HepG2 (cell line): ENCODE measurements around the gene STX1B. TPM values are rescaled to one million over a fixed set of nuclear protein-coding genes. Genes with fewer than 3 reads are reported as not detected.
A peak's percentile ranks its signal among the peaks of the same experiment; 100 is the strongest.

Source experiments
- ATF1 ChIP-seq: IDR thresholded peaks from 2 replicates; pipeline ENCODE4 v1.6.1; 2016; ENCODE audit warnings: mild to moderate bottlenecking, control low read depth
- BHLHE40 ChIP-seq: IDR thresholded peaks from 2 replicates; pipeline ENCODE4 v1.6.1; 2011; ENCODE audit warnings: low read length, improper control_type of control experiment
- DPF2 ChIP-seq: sonication (generic); formaldehyde crosslinking; IDR thresholded peaks from 2 replicates; pipeline ENCODE4 v1.4.0; 2020; ENCODE audit warnings: mild to moderate bottlenecking, low read depth, missing genetic modification reagents, borderline replicate concordance
- ISX ChIP-seq: sonication (generic); formaldehyde crosslinking; conservative IDR thresholded peaks from 2 replicates; pipeline ENCODE4 v1.5.0; 2020; ENCODE audit warnings: missing genetic modification reagents
- KLF9 ChIP-seq: IDR thresholded peaks from 2 replicates; pipeline ENCODE4 v1.6.1; 2016; ENCODE audit warnings: low read depth
- TBL1XR1 ChIP-seq: fragments of 150-350 bp; IDR thresholded peaks from 2 replicates; pipeline ENCODE4 v1.6.1; 2014; ENCODE audit warnings: borderline replicate concordance, low read length; ENCODE audit not compliant: partially characterized antibody
- ZFAT ChIP-seq: sonication (generic); formaldehyde crosslinking; conservative IDR thresholded peaks from 2 replicates; pipeline ENCODE4 v1.8.1; 2023; ENCODE audit warnings: missing genetic modification reagents, inconsistent platforms
- ZNF160 ChIP-seq: sonication (generic); formaldehyde crosslinking; IDR thresholded peaks from 2 replicates; pipeline ENCODE4 v1.8.0; 2022; ENCODE audit warnings: mild to moderate bottlenecking, inconsistent platforms, missing genetic modification reagents
- ZNF468 ChIP-seq: sonication (generic); formaldehyde crosslinking; IDR thresholded peaks from 2 replicates; pipeline ENCODE4 v1.8.0; 2022; ENCODE audit warnings: mild to moderate bottlenecking, moderate library complexity, missing genetic modification reagents
- polyA plus RNA-seq, 8 experiments: library from polyadenylated mRNA; depleted of rRNA in 3 of 8; stranded (reverse) in 7 of 8; unstranded in 1 of 8; fragments of >200 nt; fragmentation: Illumina TruSeq in 4 of 8; extraction: Trizol in 4 of 8; gene quantifications; 2 replicates each; pipeline versions ENCODE4 v1.2.1 to v1.2.3, GENCODE V29; 2011 to 2016; ENCODE audit warnings: low read depth in 4 of 8, missing spikeins in 1 of 8, mixed read lengths in 1 of 8; ENCODE audit not compliant: insufficient read depth in 1 of 8
- total RNA-seq, 5 experiments: library from RNA; depleted of rRNA; stranded (reverse); fragments of >200 nt; fragmentation: Illumina TruSeq; extraction: Trizol; gene quantifications; 2 replicates each; pipeline ENCODE4 v1.2.3, GENCODE V29; 2016; ENCODE audit warnings: low read depth in 1 of 5
- TF ChIP-seq, protein P1 (sequence below), 2 experiments: fragments of 450-650 bp in 1 of 2; sonication (generic) in 1 of 2; formaldehyde crosslinking in 1 of 2; IDR thresholded peaks; 2 replicates each; pipeline versions ENCODE4 v1.6.1 to v1.8.0; 2016 to 2022; ENCODE audit warnings: antibody characterized with exemption in 1 of 2, mild to moderate bottlenecking in 1 of 2, missing genetic modification reagents in 1 of 2
- TF ChIP-seq, protein P2 (sequence below): sonication (generic); formaldehyde crosslinking; IDR thresholded peaks from 2 replicates; pipeline ENCODE4 v1.4.0; 2020; ENCODE audit warnings: missing genetic modification reagents
- TF ChIP-seq, protein P3 (sequence below): IDR thresholded peaks from 2 replicates; pipeline ENCODE4 v1.6.1; 2016; ENCODE audit warnings: low read depth, borderline replicate concordance
- TF ChIP-seq, protein P4 (sequence below): sonication (generic); formaldehyde crosslinking; IDR thresholded peaks from 2 replicates; pipeline ENCODE4 v1.4.0; 2020; ENCODE audit warnings: missing genetic modification reagents
- TF ChIP-seq, protein P5 (sequence below): sonication (generic); formaldehyde crosslinking; IDR thresholded peaks from 2 replicates; pipeline ENCODE4 v1.8.1; 2023; ENCODE audit warnings: mild to moderate bottlenecking, missing genetic modification reagents

The STX1B gene
- total and polyA plus RNA-seq, 2 of the 13 experiments (the other 11 are each of a cell fraction or from before 2014, with no cell fraction given) = 2.1 to 3.0 TPM

DNA sequence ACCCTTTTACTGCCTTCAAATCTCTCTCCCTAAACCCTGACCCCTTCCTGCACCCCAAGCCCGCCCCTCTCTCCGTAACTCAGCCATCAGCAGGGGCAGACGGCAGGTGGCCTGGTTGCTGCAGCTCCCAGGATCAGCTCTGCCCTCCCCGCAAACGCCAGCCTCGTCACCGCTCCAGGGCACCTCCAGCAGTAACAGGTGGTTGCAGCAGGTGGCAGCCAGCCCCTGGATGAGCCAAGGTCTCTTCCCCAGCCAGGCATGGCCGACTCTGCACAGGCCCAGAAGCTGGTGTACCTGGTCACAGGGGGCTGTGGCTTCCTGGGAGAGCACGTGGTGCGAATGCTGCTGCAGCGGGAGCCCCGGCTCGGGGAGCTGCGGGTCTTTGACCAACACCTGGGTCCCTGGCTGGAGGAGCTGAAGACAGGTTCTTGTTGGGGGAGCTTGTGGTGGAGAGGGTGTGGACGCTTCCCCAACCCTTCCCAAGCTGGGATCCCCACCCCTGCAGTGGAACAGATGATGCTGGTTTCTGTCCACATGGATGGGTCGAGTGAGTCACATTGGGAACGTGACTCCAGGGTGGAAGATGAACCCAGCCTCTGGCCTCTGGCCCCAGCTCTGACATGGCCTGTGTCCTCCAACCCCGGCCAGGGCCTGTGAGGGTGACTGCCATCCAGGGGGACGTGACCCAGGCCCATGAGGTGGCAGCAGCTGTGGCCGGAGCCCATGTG is 24.9 kb downstream of the STX1B start (continued):
- TF ChIP-seq ZFAT (no peak), ZNF160 (peak; percentile 66; the same call in 1 of the 2 replicates), ATF1 (CRISPR knock-in tag) (no peak), TBL1XR1 (no peak), DPF2 (CRISPR knock-in tag) (0 out of 2 replicates have a peak, but pooled peaks have one; percentile 25), ISX (0 out of 2 replicates have a peak, but pooled peaks have one; percentile 44), KLF9 (CRISPR knock-in tag) (peak; percentile 26; the same call in 1 of the 2 replicates), BHLHE40 (peak; percentile 84), ZNF468 (CRISPR knock-in tag) (no peak)
- TF ChIP-seq, protein P1, sequence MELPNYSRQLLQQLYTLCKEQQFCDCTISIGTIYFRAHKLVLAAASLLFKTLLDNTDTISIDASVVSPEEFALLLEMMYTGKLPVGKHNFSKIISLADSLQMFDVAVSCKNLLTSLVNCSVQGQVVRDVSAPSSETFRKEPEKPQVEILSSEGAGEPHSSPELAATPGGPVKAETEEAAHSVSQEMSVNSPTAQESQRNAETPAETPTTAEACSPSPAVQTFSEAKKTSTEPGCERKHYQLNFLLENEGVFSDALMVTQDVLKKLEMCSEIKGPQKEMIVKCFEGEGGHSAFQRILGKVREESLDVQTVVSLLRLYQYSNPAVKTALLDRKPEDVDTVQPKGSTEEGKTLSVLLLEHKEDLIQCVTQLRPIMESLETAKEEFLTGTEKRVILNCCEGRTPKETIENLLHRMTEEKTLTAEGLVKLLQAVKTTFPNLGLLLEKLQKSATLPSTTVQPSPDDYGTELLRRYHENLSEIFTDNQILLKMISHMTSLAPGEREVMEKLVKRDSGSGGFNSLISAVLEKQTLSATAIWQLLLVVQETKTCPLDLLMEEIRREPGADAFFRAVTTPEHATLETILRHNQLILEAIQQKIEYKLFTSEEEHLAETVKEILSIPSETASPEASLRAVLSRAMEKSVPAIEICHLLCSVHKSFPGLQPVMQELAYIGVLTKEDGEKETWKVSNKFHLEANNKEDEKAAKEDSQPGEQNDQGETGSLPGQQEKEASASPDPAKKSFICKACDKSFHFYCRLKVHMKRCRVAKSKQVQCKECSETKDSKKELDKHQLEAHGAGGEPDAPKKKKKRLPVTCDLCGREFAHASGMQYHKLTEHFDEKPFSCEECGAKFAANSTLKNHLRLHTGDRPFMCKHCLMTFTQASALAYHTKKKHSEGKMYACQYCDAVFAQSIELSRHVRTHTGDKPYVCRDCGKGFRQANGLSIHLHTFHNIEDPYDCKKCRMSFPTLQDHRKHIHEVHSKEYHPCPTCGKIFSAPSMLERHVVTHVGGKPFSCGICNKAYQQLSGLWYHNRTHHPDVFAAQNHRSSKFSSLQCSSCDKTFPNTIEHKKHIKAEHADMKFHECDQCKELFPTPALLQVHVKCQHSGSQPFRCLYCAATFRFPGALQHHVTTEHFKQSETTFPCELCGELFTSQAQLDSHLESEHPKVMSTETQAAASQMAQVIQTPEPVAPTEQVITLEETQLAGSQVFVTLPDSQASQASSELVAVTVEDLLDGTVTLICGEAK (IDR thresholded peaks at IDR 0.05) = no peak
- TF ChIP-seq, protein P1 (CRISPR knock-in tag; IDR thresholded peaks at IDR 0.05) = no peak; the same call in 1 of the 2 replicates
- TF ChIP-seq, protein P2, sequence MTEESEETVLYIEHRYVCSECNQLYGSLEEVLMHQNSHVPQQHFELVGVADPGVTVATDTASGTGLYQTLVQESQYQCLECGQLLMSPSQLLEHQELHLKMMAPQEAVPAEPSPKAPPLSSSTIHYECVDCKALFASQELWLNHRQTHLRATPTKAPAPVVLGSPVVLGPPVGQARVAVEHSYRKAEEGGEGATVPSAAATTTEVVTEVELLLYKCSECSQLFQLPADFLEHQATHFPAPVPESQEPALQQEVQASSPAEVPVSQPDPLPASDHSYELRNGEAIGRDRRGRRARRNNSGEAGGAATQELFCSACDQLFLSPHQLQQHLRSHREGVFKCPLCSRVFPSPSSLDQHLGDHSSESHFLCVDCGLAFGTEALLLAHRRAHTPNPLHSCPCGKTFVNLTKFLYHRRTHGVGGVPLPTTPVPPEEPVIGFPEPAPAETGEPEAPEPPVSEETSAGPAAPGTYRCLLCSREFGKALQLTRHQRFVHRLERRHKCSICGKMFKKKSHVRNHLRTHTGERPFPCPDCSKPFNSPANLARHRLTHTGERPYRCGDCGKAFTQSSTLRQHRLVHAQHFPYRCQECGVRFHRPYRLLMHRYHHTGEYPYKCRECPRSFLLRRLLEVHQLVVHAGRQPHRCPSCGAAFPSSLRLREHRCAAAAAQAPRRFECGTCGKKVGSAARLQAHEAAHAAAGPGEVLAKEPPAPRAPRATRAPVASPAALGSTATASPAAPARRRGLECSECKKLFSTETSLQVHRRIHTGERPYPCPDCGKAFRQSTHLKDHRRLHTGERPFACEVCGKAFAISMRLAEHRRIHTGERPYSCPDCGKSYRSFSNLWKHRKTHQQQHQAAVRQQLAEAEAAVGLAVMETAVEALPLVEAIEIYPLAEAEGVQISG (CRISPR knock-in tag) = peak; percentile 56
- TF ChIP-seq, protein P3, sequence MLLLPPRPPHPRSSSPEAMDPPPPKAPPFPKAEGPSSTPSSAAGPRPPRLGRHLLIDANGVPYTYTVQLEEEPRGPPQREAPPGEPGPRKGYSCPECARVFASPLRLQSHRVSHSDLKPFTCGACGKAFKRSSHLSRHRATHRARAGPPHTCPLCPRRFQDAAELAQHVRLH = 0 out of 2 replicates have a peak, but pooled peaks have one; percentile 76
- TF ChIP-seq, protein P4, sequence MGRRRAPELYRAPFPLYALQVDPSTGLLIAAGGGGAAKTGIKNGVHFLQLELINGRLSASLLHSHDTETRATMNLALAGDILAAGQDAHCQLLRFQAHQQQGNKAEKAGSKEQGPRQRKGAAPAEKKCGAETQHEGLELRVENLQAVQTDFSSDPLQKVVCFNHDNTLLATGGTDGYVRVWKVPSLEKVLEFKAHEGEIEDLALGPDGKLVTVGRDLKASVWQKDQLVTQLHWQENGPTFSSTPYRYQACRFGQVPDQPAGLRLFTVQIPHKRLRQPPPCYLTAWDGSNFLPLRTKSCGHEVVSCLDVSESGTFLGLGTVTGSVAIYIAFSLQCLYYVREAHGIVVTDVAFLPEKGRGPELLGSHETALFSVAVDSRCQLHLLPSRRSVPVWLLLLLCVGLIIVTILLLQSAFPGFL (CRISPR knock-in tag) = no peak
- TF ChIP-seq, protein P5, sequence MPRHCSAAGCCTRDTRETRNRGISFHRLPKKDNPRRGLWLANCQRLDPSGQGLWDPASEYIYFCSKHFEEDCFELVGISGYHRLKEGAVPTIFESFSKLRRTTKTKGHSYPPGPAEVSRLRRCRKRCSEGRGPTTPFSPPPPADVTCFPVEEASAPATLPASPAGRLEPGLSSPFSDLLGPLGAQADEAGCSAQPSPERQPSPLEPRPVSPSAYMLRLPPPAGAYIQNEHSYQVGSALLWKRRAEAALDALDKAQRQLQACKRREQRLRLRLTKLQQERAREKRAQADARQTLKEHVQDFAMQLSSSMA (CRISPR knock-in tag) = peak; percentile 95
